Measurements from ENCODE around the gene SAMD7.

SAMD7 gene

DNA sequence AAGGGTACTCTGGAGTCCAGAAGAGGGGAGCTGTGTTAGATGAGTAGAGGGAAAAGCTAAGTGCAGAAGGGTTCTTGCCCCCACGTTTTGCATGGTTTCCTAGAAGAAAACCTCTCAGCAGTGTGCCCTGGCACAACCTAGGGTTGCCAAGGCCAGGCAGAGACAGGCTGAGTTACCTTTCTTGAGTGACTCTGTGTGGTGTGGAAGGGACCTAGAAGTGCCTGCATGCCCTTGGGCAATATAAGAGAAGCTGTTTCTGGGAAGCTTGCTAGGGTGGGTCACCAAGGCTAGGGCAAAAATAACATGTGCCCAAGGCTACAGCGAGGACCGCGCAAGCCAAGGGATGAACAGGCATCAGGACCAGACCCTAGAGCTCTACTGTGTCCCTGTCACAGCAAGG, 3.4 kb upstream of the SAMD7 start:
- no peak for DNase-seq (ENCODE audit: low spot score)

DNA sequence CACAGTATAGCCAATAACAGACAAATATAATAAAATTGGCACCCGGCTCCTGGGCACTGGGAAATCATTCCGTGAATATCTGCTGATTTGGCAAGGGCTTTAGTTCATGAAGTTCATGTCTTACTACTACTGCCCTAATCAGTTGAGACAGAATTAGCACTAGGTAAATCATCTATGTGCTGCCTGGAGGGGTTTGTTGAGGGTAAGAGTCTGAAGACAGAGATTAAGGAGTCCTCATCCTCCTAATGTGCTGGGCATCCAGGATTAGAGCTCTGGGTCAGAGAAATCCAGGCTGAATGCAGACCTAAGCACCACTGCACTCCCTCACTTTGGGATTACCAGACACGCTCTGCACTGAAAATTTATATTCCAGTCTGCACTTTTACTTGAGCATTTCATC, 2.0 kb downstream of the SAMD7 start:
- DNase-seq (ENCODE audit: low spot score) = no peak

DNA sequence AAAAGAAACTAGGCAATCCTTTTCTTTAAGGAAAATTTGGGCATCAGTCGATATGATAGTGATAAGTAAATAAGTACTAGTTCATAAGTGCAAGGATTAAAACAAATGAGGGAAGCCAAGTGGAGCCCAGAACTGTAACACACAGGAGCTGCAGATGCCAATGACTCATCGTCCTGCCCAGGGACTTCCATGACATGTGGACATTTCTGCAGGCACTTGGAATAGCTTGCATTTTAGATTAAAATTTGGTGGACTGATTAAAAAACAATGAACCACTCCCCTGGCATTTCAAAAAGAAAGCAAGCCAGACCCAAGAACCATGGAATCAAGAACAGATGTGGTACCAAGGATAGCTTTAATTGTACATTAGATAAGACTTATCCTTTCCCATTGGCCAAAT, 2.9 kb downstream of the SAMD7 start:
- no peak for DNase-seq (ENCODE audit: low spot score)

GRCh38 chr3:169923189-169923588, 11.8 kb downstream of the SAMD7 start:
- DNase-seq (ENCODE audit: low spot score) = no peak

- DNase-seq (ENCODE audit: low spot score) = no peak
These were observed 12.5 kb downstream of the SAMD7 start for GRCh38 chr3:169923831-169924230.

DNA sequence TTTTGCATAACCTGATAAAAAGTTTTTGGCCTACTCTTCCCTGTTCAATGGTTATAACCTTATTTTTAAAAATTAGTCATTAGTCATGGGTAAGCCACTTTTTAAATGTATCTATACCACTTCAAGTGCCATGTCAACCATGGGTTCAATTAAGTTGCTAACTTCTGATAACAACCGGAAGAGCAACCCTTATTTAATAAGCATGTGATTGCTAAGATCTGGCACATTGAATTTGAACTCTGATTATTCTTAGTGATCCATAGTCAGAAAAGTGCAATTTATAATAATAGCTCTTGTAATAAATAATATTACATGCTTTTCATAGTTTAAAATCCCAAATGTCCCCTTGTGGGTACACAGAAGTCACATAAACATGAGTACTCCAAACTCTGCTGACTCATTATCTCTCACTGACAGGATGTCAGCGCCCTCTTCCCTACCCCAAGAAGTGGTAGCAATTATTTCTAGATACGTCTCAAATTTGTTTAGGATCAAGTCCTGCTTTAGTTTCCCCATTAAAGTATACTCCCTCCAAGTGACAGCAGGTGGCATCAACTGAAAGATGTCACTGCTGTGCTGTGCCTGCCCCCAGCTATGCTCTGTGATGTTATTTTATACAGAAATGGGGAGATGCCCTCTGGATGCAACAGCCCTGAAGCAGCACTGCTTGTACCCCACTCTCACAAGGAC, 18.6 kb downstream of the SAMD7 start:
- DNase-seq (ENCODE audit: low spot score) = no peak

DNA sequence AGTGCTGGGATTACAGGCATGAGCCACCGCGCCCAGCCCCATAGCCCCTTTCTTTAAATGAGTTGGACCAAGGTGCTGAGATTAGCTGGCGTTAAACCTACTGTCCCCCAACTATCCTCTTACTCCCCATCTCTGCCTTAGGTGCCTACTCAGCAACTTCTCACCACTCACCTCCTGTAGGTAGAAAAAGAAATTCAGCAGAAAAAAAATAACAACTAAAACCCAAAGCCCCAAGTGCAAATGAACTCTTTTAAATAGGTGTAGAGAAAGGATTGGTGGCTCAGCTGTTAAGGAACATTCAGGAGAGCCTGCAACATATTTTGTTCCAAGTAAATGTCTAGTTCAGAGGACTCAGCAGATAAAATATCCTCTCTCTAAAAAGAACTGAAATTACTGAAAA, 19.5 kb downstream of the SAMD7 start:
- DNase-seq (ENCODE audit: low spot score) = no peak

GRCh38 chr3:169931747-169932520, 20.6 kb downstream of the SAMD7 start:
- DNase-seq (ENCODE audit: low spot score) = no peak

DNA sequence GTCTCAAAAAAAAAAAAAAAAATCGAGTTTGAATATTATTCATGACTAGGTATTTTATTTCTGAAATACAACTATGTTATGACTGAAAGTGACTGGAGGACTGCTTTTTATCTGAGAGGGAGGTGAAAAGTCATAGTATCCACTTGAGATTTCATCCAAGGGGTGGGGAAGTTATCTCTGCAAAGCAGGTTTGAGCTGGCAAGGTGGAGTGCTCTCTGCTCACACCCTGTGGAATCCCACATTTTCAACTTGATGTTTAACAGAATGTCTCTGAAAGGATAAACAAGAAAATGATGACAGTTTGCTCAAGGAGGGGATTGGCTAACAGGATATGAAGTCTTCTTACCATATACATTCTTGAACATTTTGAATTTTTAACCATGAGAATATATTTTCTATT, 27.9 kb downstream of the SAMD7 start:
- no peak for DNase-seq (ENCODE audit: low spot score)

GRCh38 chr3:169939751-169940150, 28.4 kb downstream of the SAMD7 start:
- no peak for DNase-seq (ENCODE audit: low spot score)

DNA sequence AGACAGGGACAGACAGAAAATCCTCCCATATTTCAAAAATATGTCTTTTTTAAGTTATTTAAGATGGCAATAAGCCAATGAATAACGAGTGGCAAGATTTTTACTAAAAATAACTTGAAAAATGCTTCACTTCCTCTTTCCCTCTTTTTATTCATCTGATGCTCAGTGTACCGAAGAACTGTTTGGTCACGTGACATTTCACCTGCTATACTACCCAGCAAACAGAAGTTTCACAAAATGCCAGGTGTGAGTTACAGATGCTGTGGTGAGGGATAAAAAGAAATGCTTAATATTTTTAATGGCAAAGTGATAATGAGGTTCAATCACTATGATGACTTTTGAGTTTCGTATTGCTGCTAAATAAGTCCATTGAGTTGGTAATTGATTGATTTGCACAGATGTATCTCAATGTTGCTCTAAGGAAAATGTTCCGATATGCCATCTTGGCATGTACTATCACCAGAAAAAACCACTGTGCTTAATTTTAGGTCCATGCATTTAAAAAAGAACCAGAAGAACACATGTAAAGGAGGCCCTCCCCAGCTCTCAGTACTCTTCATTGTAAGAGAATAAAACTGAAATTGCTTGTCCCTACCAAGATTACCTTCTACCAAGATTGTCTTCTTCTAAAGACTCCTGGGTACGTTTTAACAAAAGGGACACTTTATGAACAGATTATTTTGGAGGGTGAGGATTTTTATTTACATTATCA, 29.3 kb downstream of the SAMD7 start:
- DNase-seq (ENCODE audit: low spot score) = no peak

DNA sequence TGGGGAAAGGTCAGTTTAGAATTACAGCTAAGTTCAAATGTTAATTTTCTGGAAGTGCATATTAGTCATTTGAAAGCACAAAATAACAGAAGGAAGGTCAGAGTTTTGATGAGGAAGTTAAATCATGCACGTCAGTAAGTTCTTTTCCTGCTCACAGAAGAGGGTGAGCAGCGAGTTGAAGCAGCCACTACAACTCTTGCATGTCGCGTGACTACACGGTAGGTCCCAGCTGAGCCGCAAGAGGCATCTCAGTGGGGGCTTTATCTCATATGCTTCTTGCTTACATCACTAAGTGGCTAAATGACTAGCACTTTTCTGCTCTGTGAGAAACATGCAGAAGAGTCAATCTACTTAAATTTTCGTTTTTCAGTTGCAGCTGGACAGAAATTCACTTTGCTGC, 33.9 kb downstream of the SAMD7 start:
- no peak for DNase-seq (ENCODE audit: low spot score)

GRCh38 chr3:169946336-169946735, 35.0 kb downstream of the SAMD7 start:
- no peak for DNase-seq (ENCODE audit: low spot score)

DNA sequence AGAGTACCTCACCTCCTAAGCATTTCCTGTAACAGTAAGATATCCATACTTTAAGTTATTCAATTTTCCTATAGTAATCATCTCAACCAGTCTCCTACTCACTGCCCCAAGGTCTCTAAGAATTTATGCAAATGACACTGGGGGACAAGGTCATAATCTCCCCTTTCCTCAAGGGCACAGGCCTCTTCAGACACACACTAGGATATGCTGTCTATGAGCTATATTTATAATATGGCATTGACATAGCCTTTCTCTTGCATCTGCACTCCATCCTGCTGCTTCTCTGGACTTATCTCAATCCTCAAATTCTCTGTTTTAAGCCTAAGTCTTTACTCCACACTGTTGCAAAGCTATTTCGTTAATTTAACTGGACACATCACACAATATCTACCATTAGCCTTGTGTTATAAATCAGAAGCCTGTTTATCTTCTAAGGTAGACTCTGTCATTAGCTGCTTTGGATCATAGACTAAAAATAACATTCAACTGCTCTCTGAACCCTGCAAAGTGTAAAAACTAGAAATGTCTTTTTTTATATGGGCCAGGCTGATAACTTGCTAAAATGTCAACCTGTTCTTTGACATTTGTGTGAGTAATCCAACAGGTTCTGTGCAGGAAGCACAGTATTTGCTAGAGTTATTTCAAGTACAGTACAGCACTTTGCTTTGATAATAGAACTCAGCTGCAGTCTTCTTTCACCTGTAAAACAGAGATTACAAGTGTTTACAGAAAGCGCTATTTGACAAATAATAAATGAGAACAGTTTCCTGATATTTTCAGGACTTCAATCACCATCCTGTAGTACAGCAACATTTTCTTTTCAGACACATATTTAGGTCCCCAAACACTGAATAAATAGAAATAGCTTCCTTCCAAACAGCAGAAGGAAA, 37.4 kb downstream of the SAMD7 start:
- no peak for DNase-seq (ENCODE audit: low spot score)

GRCh38 chr3:169952045-169952444, 40.7 kb downstream of the SAMD7 start:
- DNase-seq (ENCODE audit: low spot score) = no peak

- no peak for DNase-seq (ENCODE audit: low spot score)
These were observed 42.2 kb downstream of the SAMD7 start for GRCh38 chr3:169953462-169954141.

DNA sequence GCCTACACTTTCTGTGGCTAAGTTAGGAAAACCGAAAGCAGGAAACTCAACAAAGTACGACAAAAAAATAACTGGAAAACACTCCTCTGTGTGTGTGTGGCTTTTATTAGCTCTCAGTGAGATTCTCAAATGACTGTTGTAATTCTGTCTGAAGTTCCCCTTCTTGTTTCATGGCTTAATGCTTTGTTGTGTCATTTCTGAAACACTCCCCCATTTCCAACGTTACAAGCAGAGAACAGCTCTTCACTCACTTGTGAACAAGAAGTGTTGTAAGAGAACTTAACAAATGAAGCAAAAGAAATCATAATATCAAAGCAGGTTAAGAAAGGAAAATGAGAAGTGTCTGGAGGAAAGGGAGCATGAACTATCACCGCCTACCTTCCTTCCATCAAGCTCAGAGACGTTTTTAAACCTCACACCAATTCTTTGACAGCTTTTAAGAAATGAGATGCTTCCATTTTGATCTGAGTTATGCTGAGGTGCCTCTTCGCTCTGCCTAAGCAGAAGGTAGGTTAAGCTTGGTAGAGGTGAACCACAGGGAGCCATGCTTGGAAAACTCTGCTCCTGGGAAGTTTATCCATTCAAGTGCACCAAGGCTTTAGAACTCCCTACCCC, 42.9 kb downstream of the SAMD7 start:
- no peak for DNase-seq (ENCODE audit: low spot score)

- DNase-seq (ENCODE audit: low spot score) = no peak
These were observed 44.0 kb downstream of the SAMD7 start for GRCh38 chr3:169955406-169955805.

GRCh38 chr3:169964176-169964575, 52.8 kb downstream of the SAMD7 start:
- no peak for DNase-seq (ENCODE audit: low spot score)

DNA sequence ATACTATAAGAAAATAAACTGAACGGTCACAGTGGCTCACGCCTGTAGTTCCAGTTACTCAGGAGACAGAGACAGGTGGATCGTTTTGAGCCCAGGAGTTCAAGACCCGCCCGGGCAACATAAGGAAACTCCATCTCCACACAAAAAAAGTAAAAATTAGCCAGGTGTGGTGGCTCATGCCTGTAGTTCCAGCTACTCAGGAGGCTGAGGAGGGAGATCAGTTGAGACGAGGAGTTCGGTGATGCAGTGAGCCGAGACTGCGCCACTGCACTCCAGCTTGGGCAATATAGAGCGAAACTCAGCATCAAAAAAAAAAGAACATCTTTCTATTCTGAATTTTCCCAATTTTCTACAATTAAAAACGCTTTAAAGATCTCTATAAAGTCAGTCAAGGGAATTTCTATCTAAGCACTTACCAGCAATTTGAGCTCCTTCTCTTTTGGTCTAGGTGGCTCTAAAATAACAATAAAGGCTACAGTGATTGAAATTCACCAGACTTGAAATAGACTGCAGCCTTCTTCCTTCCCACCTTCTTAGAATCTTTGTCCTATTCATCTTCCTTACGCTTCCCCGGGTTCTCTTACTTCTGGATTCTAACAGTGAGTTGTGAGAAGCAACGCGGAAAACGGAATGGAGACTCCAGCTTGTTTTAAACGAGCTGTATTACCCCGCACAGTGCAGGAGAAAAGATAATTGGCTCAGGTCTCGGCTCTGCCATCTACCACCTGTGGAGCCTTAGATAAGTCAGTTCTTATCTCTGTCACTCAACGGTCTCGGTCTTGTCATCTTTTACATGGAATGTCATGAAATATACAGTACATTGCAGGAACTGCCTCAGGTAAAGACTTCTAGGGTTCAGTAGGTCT, 54.4 kb downstream of the SAMD7 start:
- DNase-seq (ENCODE audit: low spot score) = no peak

All from CD4-positive, alpha-beta T cell treated with Interleukin-2 at 100 ng/mL for 4 hours (primary cell).